ENCODE measurements around the gene HDDC3.
A peak's percentile ranks its signal among the peaks of the same experiment; 100 is the strongest.
"Not testable (repeated sequence)": the region's sequence is repeated elsewhere in the genome, so short reads cannot be mapped to it uniquely, and the experiment has no call there.

HDDC3 gene

GRCh38 chr15:90907838-90908507, 24.4 kb downstream of the HDDC3 start:
- no peak for DNase-seq

DNA sequence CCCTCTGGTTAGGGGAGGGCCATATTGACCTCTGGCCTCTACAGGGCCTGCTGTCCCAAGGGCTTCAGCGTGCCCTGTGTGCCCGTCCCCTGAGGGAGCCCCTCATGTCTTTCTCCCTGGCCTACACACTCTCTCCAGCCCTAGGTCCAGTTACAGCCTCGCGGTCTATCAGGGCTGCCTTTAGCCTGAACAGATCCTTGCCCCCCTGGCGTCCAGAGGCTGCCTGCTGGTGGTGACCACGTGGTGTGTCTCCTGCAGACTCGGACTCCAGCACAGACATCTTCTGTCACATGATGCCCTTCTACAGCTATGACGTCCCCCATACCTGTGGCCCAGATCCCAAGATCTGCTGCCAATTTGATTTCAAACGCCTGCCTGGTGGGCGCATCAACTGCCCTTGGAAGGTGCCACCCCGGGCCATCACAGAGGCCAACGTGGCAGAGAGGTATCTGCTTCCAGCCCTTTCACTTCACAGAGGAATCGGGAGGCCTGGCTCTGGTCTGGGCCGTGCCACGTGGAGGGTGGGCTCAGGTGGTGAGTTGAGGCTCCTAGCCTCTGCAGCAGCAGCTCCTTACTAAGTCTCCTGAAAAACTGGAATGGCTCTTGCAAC, 25.2 kb downstream of the HDDC3 start:
- DNase-seq, result no peak

DNA sequence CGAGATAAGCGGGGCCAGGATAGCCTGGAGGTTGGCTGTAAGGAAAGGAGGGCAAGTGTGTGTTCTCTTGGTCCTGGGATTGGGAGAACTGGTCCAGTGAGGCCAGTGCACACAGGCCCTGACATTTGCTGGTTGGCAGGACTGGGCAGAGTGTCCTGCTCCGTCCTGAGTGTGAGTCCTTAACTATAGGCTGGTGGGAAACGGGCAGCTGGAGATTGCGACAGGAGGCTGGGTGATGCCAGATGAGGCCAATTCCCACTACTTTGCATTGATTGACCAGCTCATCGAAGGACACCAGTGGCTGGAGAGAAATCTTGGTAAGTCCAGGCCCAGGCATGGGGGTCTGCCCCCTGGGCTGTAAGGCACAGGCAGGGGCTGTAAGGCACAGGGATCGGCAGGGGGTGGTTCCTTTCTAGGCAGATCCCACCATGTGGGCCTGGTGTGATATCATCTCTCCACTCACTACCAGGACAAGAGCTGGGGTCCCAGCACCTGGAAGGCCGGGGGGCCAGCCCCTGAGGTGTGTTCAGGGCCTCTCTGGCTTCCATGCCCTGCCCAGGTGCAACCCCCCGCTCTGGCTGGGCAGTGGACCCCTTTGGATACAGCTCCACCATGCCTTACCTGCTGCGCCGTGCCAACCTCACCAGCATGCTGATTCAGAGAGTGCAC, 26.0 kb downstream of the HDDC3 start:
- DNase-seq, result no peak

GRCh38 chr15:90905306-90906180, 26.8 kb downstream of the HDDC3 start:
- no peak for DNase-seq

DNA sequence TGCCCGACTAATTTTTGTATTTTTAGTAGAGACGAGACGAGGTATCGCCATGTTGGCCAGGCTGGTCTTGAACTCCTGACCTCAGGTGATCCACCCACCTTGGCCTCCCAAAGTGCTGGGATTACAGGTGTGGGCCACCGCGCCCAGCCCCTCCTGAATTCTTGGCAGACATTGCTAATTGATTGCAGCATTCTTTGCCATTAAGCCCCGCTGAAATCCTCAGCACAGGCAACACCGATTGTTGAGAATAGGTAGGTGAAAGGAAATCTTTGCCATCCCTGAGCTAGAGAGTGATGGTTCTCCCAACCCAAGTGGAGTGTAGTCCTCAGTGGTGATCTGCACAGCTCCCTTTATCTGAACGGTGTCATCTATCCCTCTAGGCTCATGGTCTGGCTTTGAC, 27.6 kb downstream of the HDDC3 start:
- no peak for DNase-seq

- no peak for DNase-seq
Measured at GRCh38 chr15:90903733-90904536, 28.4 kb downstream of the HDDC3 start.

- peak; percentile 69 for DNase-seq
Measured at GRCh38 chr15:90902840-90903732, 29.3 kb downstream of the HDDC3 start, which contains the start of gene MAN2A2. TSS of gene MAN2A2 (plus strand) at chr15:90903302. CDS start at chr15:90904208, 906 bp downstream.

DNA sequence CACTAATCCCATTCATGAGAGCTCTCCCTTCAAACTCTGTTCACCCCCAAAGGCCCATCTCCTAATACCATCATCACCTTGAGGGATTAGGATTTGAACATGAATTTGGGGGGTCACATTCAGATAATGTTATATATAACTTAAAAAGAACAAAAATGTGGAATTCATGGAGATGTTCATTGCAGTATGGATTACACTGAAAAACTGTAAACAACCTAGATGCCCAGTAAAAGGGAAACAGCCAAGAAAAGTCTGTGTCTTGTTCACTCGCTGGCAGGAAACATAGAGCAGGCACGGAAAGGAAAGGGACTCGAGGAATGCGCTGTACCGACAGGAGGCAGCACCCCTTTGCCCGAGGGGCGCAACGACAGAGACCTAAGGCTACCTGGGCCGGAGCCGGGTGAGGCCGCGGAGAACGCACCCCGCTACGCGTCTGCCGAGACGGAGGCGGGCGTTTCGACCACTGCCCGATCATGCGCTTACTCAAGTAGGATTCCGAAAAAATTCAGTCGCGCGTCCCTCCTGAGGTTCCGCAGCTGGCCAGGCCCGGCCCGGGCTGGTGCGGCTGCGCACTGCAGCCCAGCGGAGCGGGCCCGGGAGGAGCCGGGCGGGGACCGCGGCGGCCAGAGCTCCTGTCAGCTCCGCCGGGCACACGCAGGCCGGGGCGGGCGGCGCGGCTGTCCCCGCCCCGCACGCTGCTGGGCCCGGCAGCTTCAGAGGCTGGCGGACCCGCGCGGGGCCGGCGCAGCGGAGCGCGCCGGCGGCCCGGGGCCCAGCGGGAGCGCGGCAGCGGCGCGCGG, 30.1 kb downstream of the HDDC3 start:
- DNase-seq, result peak; percentile 68

DNA sequence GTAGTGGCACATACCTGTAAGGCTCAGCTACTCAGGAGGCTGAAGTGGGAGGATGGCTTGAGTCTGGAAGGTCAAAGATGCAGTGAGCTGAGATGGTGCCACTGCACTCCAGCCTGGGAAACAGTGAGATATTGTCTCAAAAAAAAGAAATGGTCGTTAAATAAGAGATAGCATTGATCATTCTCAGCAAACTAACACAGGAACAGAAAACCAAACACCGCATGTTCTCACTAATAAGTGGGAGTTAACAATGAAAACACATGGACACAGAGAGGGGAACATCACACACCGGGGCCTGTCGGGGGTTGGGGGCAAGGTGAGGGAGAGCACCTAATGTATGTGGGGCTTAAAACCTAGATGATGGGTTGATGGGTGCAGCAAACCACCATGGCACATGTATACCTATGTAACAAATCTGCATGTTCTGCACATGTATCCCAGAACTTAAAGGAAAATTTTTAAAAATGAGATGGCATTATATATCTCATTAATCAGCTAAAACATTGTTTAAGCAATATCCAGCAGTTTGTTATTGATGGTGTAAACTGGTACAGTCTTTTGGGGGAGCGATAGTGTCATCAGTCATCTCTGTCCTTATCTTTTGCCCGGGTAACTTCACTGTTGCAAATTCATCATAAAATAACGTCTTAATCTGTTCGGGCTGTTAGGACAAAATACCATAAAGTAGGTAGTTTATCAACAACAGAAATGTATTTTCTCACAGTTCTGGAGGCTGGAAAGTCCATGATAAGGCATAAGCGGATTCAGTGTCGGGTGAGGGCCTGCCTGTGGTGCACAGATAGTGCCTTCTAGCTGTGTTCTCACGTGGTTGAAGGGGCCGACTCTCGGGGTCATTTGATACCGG, 30.9 kb downstream of the HDDC3 start:
- DNase-seq, result no peak

- not testable (repeated sequence) for DNase-seq
Measured at GRCh38 chr15:90897131-90897655, 35.2 kb downstream of the HDDC3 start.

DNA sequence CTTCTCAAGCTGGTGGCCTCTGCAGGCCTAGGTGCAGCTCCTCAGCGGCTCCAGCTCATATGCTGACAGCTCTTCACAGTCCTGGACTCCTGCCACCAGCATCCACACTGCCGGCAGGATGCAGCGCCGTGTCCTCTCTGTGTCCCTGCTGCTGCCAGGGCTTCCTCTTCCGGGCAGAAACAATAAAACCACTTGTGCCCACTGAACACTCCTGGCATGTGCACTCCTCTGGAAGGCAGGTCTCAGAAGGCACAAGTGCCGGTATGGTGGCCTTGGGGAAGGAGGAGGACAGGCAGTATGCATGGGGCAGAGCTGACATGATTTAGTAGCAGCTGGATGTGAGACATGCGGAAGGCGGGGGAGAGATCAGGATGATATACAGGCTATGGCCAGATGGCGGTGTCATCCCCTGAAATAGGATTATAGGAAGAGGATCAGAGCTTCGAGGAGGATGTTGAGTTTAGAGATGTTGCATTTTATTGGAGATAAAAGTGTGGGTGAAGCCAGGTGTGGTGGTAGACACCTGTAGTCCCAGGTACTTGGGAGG, 36.7 kb downstream of the HDDC3 start:
- DNase-seq, result no peak

DNA sequence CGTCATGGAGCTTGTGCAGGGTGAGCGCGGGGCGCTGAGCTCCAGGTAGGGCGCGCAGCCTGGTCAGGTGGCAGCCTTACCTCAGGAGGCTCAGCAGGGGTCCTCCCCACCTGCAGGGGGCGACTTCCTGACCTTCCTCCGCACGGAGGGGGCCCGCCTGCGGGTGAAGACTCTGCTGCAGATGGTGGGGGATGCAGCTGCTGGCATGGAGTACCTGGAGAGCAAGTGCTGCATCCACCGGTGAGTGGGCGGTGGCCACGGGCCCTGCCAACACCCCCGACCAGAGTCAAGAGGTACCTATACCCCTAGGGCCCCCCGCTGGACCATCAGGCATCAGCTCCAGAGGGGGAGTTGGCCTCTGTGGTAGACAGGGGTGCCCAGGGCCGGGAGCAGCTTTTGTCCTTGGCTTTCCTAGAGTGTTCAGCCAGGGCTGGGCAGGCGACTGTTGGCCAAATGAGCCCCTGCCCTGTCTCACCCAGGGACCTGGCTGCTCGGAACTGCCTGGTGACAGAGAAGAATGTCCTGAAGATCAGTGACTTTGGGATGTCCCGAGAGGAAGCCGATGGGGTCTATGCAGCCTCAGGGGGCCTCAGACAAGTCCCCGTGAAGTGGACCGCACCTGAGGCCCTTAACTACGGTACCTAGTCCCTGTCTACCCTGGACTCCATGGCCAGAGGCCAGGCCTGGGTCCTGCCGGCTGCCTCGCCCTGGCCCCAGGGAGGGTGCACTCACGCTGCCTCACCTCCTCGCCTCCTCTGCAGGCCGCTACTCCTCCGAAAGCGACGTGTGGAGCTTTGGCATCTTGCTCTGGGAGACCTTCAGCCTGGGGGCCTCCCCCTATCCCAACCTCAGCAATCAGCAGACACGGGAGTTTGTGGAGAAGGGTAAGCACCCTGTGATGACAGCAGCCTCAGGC, 38.9 kb downstream of the HDDC3 start:
- no peak for DNase-seq

DNA sequence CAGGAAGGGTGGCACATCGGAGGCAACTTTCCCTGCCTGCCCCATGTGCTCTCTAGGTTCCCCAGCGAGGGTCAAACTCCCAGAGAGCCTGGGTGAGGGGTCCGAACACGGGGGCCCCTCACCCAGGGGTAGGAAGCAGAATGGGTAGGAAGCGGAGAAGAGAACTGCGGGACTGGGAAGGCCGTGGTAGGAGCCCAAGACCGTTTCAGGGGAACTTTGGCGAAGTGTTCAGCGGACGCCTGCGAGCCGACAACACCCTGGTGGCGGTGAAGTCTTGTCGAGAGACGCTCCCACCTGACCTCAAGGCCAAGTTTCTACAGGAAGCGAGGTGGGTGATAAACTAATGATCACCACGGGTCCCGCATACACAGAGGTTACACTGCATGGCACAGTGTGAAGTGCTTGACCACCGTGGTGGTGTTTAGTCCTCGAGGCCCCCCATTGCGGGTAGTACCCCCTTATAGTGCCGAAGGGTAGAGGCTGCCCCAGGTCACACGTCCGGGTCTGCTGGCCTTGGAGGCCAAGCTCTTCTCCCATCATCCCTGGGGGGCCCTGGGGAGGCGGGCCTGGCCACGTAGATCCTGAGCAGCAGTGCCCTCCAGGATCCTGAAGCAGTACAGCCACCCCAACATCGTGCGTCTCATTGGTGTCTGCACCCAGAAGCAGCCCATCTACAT, 39.7 kb downstream of the HDDC3 start:
- DNase-seq, result no peak

GRCh38 chr15:90892023-90892422, 40.3 kb downstream of the HDDC3 start:
- DNase-seq, result no peak

DNA sequence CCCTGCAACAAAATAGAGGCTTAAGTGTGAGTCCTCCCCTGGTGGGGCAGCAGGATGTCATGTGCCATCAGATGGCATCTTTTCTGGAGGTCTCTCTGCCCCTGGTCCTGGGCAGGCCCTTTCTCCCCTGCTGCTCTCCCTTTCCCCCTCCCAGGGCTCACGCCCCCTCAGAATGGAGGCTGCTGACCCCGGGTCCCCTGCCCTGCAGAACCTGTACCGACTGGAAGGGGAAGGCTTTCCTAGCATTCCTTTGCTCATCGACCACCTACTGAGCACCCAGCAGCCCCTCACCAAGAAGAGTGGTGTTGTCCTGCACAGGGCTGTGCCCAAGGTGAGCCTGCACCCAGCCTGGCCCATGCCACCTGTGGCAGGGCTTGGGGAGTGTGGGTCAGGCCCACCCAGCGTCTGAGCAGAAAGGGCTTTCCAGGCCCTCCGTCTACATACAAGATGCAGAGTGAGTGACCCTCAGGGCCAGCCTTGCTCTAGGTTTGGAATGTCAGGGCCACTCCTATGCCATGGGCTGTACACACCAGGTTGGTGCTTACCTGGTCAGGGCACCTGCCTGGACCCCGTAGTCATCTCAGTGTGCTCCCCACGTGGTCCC, 40.9 kb downstream of the HDDC3 start:
- DNase-seq, result no peak

- no peak for DNase-seq
Measured at GRCh38 chr15:90890839-90891238, 41.5 kb downstream of the HDDC3 start.

Data from CD4-positive, alpha-beta T cell treated with Interleukin-4 for 4 hours (primary cell).